Small intestine (tissue), 16 donors: ENCODE results near the gene LPCAT4. TPM values are rescaled to one million over a fixed set of nuclear protein-coding genes. Genes with fewer than 3 reads are reported as not detected.
"Not testable (repeated sequence)": the region's sequence is repeated elsewhere in the genome, so short reads cannot be mapped to it uniquely, and the experiment has no call there.

Experiments
- DNase-seq, 2 donors: peaks; one replicate each; pipeline versions ENCODE4 v3.0.0 to v3.0.0-alpha.2; 2013
- FAIRE-seq: peaks from 2 replicates; lab custom pipeline; 2012; peaks lifted over from hg19 to GRCh38; lab: Jason Lieb, UNC
- H3K27ac ChIP-seq, 3 donors: one replicate each; pipeline ENCODE4 v1.5.1; 2013; ENCODE audit warnings: low read length in 2 of 3, mild to moderate bottlenecking in 2 of 3, control low read depth in 1 of 3, inconsistent platforms in 1 of 3, low read depth in 1 of 3, moderate library complexity in 1 of 3
- H3K27me3 ChIP-seq, 3 donors: one replicate each; pipeline ENCODE4 v1.6.1; 2013; ENCODE audit warnings: low read length in 3 of 3, inconsistent platforms in 1 of 3; ENCODE audit not compliant: control insufficient read depth in 3 of 3, insufficient read depth in 3 of 3
- H3K36me3 ChIP-seq, 3 donors: one replicate each; pipeline ENCODE4 v1.6.1; 2013; ENCODE audit warnings: low read length in 3 of 3, inconsistent platforms in 1 of 3, low read depth in 1 of 3, mild to moderate bottlenecking in 1 of 3, moderate library complexity in 1 of 3; ENCODE audit not compliant: control insufficient read depth in 3 of 3, insufficient read depth in 2 of 3
- H3K4me1 ChIP-seq, 3 donors: one replicate each; pipeline ENCODE4 v1.6.1; 2013; ENCODE audit warnings: low read length in 2 of 3, inconsistent platforms in 1 of 3, low read depth in 1 of 3, mild to moderate bottlenecking in 1 of 3, moderate library complexity in 1 of 3; ENCODE audit not compliant: control insufficient read depth in 3 of 3, insufficient read depth in 2 of 3
- H3K4me3 ChIP-seq, 3 donors: one replicate each; pipeline ENCODE4 v1.5.1; 2013; ENCODE audit warnings: low read length in 3 of 3, control low read depth in 1 of 3, inconsistent platforms in 1 of 3, low read depth in 1 of 3, mild to moderate bottlenecking in 1 of 3, moderate library complexity in 1 of 3
- H3K9me3 ChIP-seq, 2 donors: one replicate each; pipeline ENCODE4 v1.6.1; 2013; ENCODE audit warnings: low read depth in 1 of 2, low read length in 1 of 2; ENCODE audit not compliant: control insufficient read depth in 2 of 2, insufficient read depth in 1 of 2
- WGBS, 3 donors: extraction: QIAGEN DNeasy Blood & Tissue Kit; methylation state at CpG; one replicate each; pipeline ENCODE4 v1.1.7; 2013; 5-methylcytosine and 5-hydroxymethylcytosine counted together
- long read RNA-seq, 10 donors: transcript quantifications; one replicate each; lab custom pipeline, GENCODE V29; 2026
- polyA plus RNA-seq, 4 donors: library from polyadenylated mRNA; stranded (reverse) in 3 of 4; unstranded in 1 of 4; fragments of 200-250 nt in 3 of 4; fragments of 120-200 nt in 1 of 4; gene quantifications; one replicate each; pipeline versions ENCODE4 v1.2.1 to v1.2.3, GENCODE V29; 2013
- donor health status: healthy with polysubstance abuse.
- donor health status: control.
- donor health status: control.
- donor health status: Bipolar disorder and iron deficiency.
- donor health status: healthy.

The LPCAT4 gene, protein sequence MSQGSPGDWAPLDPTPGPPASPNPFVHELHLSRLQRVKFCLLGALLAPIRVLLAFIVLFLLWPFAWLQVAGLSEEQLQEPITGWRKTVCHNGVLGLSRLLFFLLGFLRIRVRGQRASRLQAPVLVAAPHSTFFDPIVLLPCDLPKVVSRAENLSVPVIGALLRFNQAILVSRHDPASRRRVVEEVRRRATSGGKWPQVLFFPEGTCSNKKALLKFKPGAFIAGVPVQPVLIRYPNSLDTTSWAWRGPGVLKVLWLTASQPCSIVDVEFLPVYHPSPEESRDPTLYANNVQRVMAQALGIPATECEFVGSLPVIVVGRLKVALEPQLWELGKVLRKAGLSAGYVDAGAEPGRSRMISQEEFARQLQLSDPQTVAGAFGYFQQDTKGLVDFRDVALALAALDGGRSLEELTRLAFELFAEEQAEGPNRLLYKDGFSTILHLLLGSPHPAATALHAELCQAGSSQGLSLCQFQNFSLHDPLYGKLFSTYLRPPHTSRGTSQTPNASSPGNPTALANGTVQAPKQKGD
- 10 to 100 TPM; 19.7 to 85.0 (median 71.2) TPM for polyA plus RNA-seq
- long read RNA-seq, donor 1: 0 reads
- long read RNA-seq, donor 2, partial matches to known transcripts: 0 of 2 reads
- long read RNA-seq, donor 2, other reads (novel, unspliced or antisense): 0 of 2 reads
- long read RNA-seq, donor 3, partial matches to known transcripts: 5 of 11 reads
- long read RNA-seq, donor 3, other reads (novel, unspliced or antisense): 0 of 11 reads
- long read RNA-seq, donor 4, partial matches to known transcripts: 0 of 1 reads
- long read RNA-seq, donor 4, other reads (novel, unspliced or antisense): 0 of 1 reads
- long read RNA-seq, donor 5: 0 reads
- long read RNA-seq, donor 6, partial matches to known transcripts: 5 of 11 reads
- long read RNA-seq, donor 6, other reads (novel, unspliced or antisense): 0 of 11 reads
- long read RNA-seq, donor 7: 0 reads
- long read RNA-seq, donor 8: 0 reads
- long read RNA-seq, donor 9, partial matches to known transcripts: 0 of 1 reads
- long read RNA-seq, donor 9, other reads (novel, unspliced or antisense): 0 of 1 reads
- long read RNA-seq, donor 10, transcript LPCAT4-201 (14 exons, 2,262 nt): major isoform, 10 of 50 reads
- long read RNA-seq, donor 10, partial matches to known transcripts: 33 of 50 reads
- long read RNA-seq, donor 10, other reads (novel, unspliced or antisense): 0 of 50 reads

DNA sequence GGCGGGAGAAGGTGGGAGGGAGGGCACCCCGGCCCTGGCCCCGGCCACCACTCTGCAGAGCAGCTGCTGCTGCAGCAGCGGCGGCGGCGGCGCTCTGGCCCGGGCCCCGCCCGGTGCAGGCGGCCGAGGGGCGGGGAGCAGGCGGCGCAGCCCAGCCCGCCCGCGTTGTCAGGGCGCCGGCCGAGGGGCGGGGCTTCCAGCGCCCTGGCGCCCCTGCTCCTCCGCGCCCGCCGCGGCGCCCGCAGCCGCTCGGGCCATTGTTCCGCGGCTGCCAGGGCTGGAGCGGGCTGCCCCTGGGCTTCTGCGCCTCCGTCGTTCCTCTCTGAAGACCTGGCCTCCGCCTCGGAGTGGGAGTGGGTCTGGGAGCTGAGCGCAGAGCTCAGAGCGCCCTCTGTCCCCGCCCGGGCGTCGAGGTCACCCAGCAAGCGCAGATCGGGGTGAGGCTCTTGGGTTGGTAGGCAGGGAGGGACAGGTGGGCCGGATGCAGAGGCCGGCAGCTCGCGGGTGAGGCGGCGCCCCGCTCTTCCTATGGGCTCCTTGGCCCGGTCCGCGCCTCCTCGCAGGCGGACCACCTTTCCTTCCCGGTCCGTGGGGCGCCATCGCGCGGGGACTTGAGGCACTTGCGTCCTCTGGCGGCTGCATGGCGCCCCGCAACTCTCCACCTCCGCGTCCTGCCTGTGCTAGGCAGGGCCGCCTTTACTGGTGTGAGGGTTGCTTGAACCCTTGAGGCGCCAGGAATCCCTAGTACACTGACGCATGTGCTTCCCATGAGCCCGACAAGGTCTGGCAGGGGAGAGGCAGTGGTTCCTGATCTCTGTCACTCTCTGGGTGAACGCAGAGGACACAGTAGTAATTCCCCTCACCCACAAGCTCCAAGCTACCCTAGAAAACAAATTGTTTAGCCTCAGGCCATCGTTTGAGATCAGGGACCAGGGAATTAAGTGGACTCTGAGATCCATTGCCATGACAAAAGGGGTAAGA is at the start of gene LPCAT4:
TSS of gene LPCAT4 (minus strand) at position 96 of the 981 bp plus-strand sequence. CDS start 96 bp downstream, outside the sequence.
- Histone ChIP-seq H3K36me3 (peaks cover 0 to 19% (median 0%) of the 10 kb centered on the region in 3 donors), H3K27me3 (no peaks in the 10 kb centered on the region), H3K4me1 (peaks cover 0 to 25% (median 3%) of the 10 kb centered on the region in 3 donors), H3K4me3 (peak within 1 kb of the TSS; percentile 74 to 95 (median 90)), H3K9me3 (no peaks in the 10 kb centered on the region), H3K27ac (peak within 1 kb of the TSS; percentile 98 to 100 (median 99))
- FAIRE-seq: no peak
- WGBS, 3 donors: 0 to 1% (median 0%) methylated on average over 43 to 80 of the region's 80 CpGs
- DNase-seq: peak; percentile 93 to 96

DNA sequence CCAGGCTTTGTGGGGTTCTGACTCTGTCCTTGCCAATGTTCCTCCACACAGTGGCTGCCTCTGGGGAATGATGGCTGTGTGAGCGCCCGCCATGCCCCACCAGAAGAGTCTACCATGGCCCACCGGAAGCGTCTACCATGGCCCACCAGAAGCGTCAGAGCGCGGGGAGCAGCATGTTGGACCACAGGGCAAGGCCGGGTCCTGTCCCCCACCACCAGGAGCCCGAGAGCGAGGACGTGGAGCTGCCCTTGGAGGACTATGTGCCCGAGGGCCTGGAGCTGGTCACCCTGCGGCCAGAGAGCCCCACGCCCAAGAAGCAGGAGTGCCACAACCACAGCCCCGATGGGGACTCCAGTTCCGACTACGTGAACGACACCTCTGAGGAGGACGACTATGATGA is 42.5 kb upstream of the LPCAT4 start:
- 97 to 100% (median 98%) methylated on average over 6 to 10 of the region's 19 CpGs for WGBS, 3 donors
- H3K27me3 ChIP-seq, DNase-seq, H3K9me3 ChIP-seq, FAIRE-seq, H3K4me3 ChIP-seq, H3K27ac ChIP-seq, H3K4me1 ChIP-seq, H3K36me3 ChIP-seq: not testable (repeated sequence)

DNA sequence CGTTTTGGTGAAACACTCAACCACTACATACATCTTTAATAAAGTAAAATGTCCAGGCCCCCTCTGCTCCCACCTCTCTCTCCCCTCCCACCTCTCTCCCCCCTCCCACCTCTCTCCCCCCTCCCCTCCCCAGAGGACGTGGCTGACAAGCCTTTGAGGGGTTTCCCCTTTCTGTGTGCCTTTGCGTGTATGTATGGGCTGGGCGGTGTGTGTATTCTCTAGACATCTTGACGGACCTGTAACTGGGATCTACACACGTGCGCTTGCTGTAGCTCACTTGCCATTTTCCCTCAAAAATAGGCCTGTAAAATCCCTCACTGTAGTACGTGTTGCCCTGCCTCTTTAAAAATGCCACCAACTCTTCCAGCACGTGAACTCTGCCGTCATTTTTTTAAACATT is 42.0 kb upstream of the LPCAT4 start:
- H3K4me3 ChIP-seq, H3K27ac ChIP-seq, H3K36me3 ChIP-seq, H3K27me3 ChIP-seq, DNase-seq, H3K4me1 ChIP-seq, H3K9me3 ChIP-seq, FAIRE-seq: not testable (repeated sequence)
- 46 to 82% (median 65%) methylated on average over 2 to 3 of the region's 10 CpGs for WGBS, 3 donors

DNA sequence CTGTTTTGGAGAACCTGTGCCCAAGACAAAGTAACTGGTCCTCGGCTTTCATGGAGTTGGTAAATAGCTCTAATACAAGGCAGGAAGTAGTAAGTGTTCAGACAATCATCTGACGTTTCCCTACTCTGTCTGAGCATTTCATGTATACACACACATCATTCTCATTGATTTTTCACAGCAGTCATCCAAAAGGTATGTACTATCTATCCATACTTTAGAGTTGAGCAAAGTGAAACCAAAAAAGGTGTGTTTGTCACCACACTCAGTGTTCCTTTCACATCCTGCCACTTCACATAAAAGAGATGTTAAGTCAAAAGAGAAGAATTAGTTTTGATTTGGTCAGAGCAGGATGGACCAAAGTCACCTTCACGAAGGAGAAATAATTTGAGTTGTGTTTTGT is 36.9 kb upstream of the LPCAT4 start:
- H3K4me3 ChIP-seq, H3K27me3 ChIP-seq, H3K4me1 ChIP-seq, FAIRE-seq, DNase-seq, H3K36me3 ChIP-seq, H3K27ac ChIP-seq, H3K9me3 ChIP-seq: not testable (repeated sequence)
- no CpG with 5 or more reads among the region's 3 CpGs for WGBS, 3 donors

DNA sequence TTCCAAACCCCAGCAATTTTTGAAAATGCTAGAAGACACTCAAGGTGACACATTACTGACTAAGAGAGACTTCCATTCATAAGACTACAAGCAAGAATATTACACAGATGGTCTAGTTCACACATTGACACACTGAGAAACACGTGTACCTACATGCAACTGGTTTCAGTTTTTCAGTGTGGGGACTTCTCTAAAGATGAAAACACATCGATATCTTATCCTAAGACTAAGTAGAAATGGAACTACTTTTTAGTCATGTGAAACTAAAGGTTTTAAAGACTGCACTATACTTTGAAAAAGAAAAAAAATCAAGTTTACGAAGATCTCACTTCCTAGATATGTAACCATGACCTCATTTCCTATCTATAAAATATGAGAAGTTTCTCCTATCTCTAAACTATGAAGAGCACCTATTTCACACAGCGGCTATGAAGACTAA is 36.2 kb upstream of the LPCAT4 start:
- WGBS, 3 donors: 87 to 91% (median 89%) methylated on average over 1 of the region's 4 CpGs
- H3K36me3 ChIP-seq, H3K27me3 ChIP-seq, DNase-seq, H3K9me3 ChIP-seq, FAIRE-seq, H3K4me3 ChIP-seq, H3K27ac ChIP-seq, H3K4me1 ChIP-seq: not testable (repeated sequence)

DNA sequence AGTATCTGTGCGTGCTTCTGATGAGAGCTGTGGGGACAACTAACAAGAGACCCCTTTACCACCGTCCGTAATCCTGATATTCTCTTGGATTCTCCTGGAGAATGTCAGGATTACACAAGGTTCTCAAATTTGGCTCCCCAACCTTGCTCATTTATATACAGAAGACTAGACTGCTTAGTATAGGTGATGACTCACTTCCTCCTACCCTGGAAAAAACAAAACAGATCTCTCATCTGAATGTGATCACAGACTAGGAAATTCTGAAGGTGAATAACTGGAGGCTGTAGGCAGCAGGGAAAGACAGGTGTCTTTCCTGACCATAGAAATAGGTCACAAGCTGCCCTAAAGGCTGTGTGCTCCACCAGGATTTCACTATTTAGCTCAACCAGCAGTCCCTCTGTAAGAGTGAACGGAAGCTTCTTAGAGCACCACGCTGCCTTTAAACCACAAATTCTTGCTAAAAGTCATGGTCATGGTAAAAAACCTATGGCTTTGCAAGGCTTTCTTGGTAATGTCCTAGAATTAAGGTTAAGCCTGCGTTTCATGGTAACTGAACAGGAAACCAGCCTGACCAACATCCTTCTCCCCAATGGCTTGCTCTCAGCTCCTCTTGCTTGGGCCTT is 30.8 kb upstream of the LPCAT4 start:
- H3K4me3 ChIP-seq, H3K9me3 ChIP-seq, H3K27me3 ChIP-seq, FAIRE-seq, H3K36me3 ChIP-seq, H3K27ac ChIP-seq, H3K4me1 ChIP-seq, DNase-seq: not testable (repeated sequence)
- WGBS, 3 donors: 58 to 88% (median 87%) methylated on average over 2 to 3 of the region's 6 CpGs

DNA sequence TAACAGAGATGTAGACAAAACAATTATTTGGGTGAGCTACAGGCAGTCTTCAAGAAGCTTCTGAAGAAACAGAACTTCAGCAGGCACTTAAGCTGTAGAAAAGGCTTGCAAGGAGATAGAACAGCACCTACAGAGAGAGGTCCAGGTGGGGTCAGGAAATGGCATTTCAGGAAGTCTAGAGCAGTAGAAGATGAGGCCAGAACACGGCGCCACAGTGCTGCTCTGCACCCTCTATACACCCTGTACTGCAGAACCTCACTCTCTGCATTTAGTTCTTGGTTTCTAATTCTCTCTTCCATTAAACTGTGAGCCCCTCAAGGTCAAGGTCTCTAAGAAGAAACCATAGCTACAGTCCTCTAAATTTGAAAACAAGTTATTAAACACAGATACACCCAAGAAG is 26.0 kb upstream of the LPCAT4 start:
- not testable (repeated sequence) for H3K36me3 ChIP-seq, FAIRE-seq, H3K4me1 ChIP-seq, H3K4me3 ChIP-seq, DNase-seq, H3K27me3 ChIP-seq, H3K9me3 ChIP-seq, H3K27ac ChIP-seq
- WGBS, 3 donors: 83% methylated on average over 1 of the region's 2 CpGs; no CpG with 5 or more reads in 2 of the 3 donors
